GM19351 (cell line): Measurements from ENCODE around the gene SLC25A28.
A peak's percentile ranks its signal among the peaks of the same experiment; 100 is the strongest.
"Not testable (repeated sequence)": the region's sequence is repeated elsewhere in the genome, so short reads cannot be mapped to it uniquely, and the experiment has no call there.

Experiments used
- ATAC-seq: cut with Tn5 transposase; IDR thresholded peaks from one replicate; pipeline ENCODE4 v1.9.1; 2021; ENCODE audit warnings: mild to moderate bottlenecking, moderate library complexity; ENCODE audit not compliant: unreplicated experiment

SLC25A28 gene

GRCh38 chr10:99629625-99629978 is 9.4 kb upstream of the SLC25A28 start:
- no peak for ATAC-seq

- no peak for ATAC-seq
Measured at GRCh38 chr10:99628923-99629624, 8.8 kb upstream of the SLC25A28 start.

GRCh38 chr10:99625124-99625523 is 4.9 kb upstream of the SLC25A28 start:
- not testable (repeated sequence) for ATAC-seq

- no peak for ATAC-seq
Measured at GRCh38 chr10:99623919-99624318, 3.7 kb upstream of the SLC25A28 start.

GRCh38 chr10:99621454-99622251 is 1.4 kb upstream of the SLC25A28 start:
- no peak for ATAC-seq

- ATAC-seq: peak; percentile 85
Measured at GRCh38 chr10:99620711-99621453, 643 bp upstream of the SLC25A28 start.

GRCh38 chr10:99619090-99619800 is 994 bp downstream of the SLC25A28 start:
- no peak for ATAC-seq

- ATAC-seq: no peak
Measured at GRCh38 chr10:99617696-99618095, 2.5 kb downstream of the SLC25A28 start.

- ATAC-seq: no peak
Measured at GRCh38 chr10:99615426-99615825, 4.8 kb downstream of the SLC25A28 start.

GRCh38 chr10:99612167-99612831 is 7.9 kb downstream of the SLC25A28 start:
- ATAC-seq: peak; percentile 62

- ATAC-seq: no peak
Measured at GRCh38 chr10:99611326-99611725, 8.9 kb downstream of the SLC25A28 start.

- ATAC-seq: no peak
Measured at GRCh38 chr10:99610221-99610620, 10.0 kb downstream of the SLC25A28 start.

GRCh38 chr10:99609186-99609585 is 11.1 kb downstream of the SLC25A28 start:
- no peak for ATAC-seq

GRCh38 chr10:99605351-99605750 is 14.9 kb downstream of the SLC25A28 start:
- ATAC-seq: no peak

- ATAC-seq: no peak
Measured at GRCh38 chr10:99604862-99605261, 15.4 kb downstream of the SLC25A28 start.

GRCh38 chr10:99598781-99599509 is 21.3 kb downstream of the SLC25A28 start:
- no peak for ATAC-seq

- ATAC-seq: no peak
Measured at GRCh38 chr10:99598011-99598410, 22.2 kb downstream of the SLC25A28 start.

GRCh38 chr10:99596708-99597107 is 23.5 kb downstream of the SLC25A28 start:
- ATAC-seq: not testable (repeated sequence)

- ATAC-seq: no peak
Measured at GRCh38 chr10:99595770-99596465, 24.3 kb downstream of the SLC25A28 start.
